K562 (cell line): ENCODE data around the gene WEE1.

ENCODE experiments used
- ARID4B ChIP-seq: sonication (generic); formaldehyde crosslinking; IDR thresholded peaks from 2 replicates; pipeline ENCODE4 v1.8.0; 2022; ENCODE audit warnings: mild to moderate bottlenecking, missing genetic modification reagents
- EHMT2 ChIP-seq: fragments of 450-650 bp; IDR thresholded peaks from 2 replicates; pipeline ENCODE4 v1.6.1; 2018; ENCODE audit warnings: antibody characterized with exemption
- KLF16 ChIP-seq: IDR thresholded peaks from 2 replicates; pipeline ENCODE4 v1.6.1; 2016; ENCODE audit warnings: antibody characterized with exemption
- MYBL2 ChIP-seq, 2 experiments: fragments of 450-650 bp in 1 of 2; sonication (generic) in 1 of 2; formaldehyde crosslinking in 1 of 2; IDR thresholded peaks; 2 replicates each; pipeline versions ENCODE4 v1.6.1 to v1.8.1; 2017 to 2022; ENCODE audit warnings: borderline replicate concordance in 1 of 2, inconsistent platforms in 1 of 2, low read depth in 1 of 2, mild to moderate bottlenecking in 1 of 2, missing genetic modification reagents in 1 of 2, moderate library complexity in 1 of 2
- POLR2A ChIP-seq: fragments of 450-650 bp; conservative IDR thresholded peaks from 2 replicates; pipeline ENCODE4 v1.6.1; 2016
- PPARD ChIP-seq: fragments of 250-450 bp; sonication (Bioruptor Pico); IDR thresholded peaks from 2 replicates; pipeline ENCODE4 v1.8.0; 2022; ENCODE audit warnings: inconsistent platforms, mild to moderate bottlenecking, moderate library complexity
- SUPT5H ChIP-seq: fragments of 450-650 bp; IDR thresholded peaks from 2 replicates; pipeline ENCODE4 v1.6.1; 2016
- TEAD4 ChIP-seq, 2 experiments: sonication (generic) in 1 of 2; formaldehyde crosslinking in 1 of 2; IDR thresholded peaks; 2 replicates each; pipeline versions ENCODE4 v1.6.1 to v1.8.0; 2012 to 2022; ENCODE audit warnings: borderline replicate concordance in 1 of 2, inconsistent platforms in 1 of 2, low read length in 1 of 2, mild to moderate bottlenecking in 1 of 2, missing genetic modification reagents in 1 of 2
- ZFP1 ChIP-seq: fragments of 450-650 bp; formaldehyde crosslinking; IDR thresholded peaks from 2 replicates; pipeline ENCODE4 v1.4.0; 2020; ENCODE audit warnings: mild to moderate bottlenecking, mixed read lengths
- ZNF263 ChIP-seq: sonication (generic); formaldehyde crosslinking; IDR thresholded peaks from 2 replicates; pipeline ENCODE4 v1.8.0; 2022; ENCODE audit warnings: mild to moderate bottlenecking, missing genetic modification reagents, borderline replicate concordance
- ZNF274 ChIP-seq: IDR thresholded peaks from 2 replicates; pipeline ENCODE4 v1.6.1; 2011; ENCODE audit warnings: low read depth, mild to moderate bottlenecking, low read length, moderate library complexity, borderline replicate concordance
- ZNF778 ChIP-seq: fragments of 450-650 bp; formaldehyde crosslinking; IDR thresholded peaks from 2 replicates; pipeline ENCODE4 v1.4.0; 2020; ENCODE audit warnings: mild to moderate bottlenecking, moderate library complexity
- TF ChIP-seq, protein P1 (sequence below), 3 experiments: IDR thresholded peaks in 2 of 3; conservative IDR thresholded peaks in 1 of 3; 2 replicates each; pipeline ENCODE4 v1.5.1; 2011 to 2012; ENCODE audit warnings: low read length in 3 of 3, mild to moderate bottlenecking in 3 of 3, control low read depth in 2 of 3, improper control_type of control experiment in 1 of 3, inconsistent platforms in 1 of 3, low read depth in 1 of 3, mixed read lengths in 1 of 3, moderate library complexity in 1 of 3; ENCODE audit not compliant: insufficient read depth in 2 of 3

DNA sequence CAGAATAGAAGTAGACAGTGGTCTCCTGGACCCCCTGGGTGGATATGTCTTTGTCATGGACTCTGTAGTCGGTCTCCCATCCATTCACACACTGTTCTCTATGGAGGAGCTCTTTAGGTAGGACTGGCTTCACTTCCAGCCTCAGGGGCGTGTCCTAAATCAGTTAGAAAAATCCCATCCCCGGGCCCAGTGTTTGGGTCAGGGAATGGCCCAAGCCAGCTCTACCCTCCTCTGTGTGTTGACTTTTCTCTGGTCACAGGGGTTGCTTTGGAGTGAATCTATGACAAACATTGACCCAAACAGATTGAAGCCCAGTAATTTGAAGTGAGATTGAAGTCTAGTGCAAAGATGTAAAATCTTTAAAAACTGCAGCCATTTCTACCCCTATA is 34.0 kb downstream of the WEE1 start:
- TF ChIP-seq ZFP1 (CRISPR knock-in tag) = no peak
- no peak for TF ChIP-seq ZNF263
- no peak for TF ChIP-seq ZNF274
- no peak for TF ChIP-seq SUPT5H
- TF ChIP-seq PPARD (CRISPR knock-in tag) = no peak
- TF ChIP-seq POLR2A = no peak
- no peak for TF ChIP-seq MYBL2 (IDR thresholded peaks at IDR 0.05; ENCODE audit: low read depth)
- TF ChIP-seq MYBL2 (CRISPR knock-in tag; IDR thresholded peaks at IDR 0.05; ENCODE audit: borderline replicate concordance) = no peak
- TF ChIP-seq EHMT2 = no peak
- TF ChIP-seq ARID4B = no peak
- no peak for TF ChIP-seq KLF16
- no peak for TF ChIP-seq TEAD4 (IDR thresholded peaks at IDR 0.05; ENCODE audit: low read length)
- TF ChIP-seq TEAD4 (CRISPR knock-in tag; IDR thresholded peaks at IDR 0.05; ENCODE audit: borderline replicate concordance) = no peak
- TF ChIP-seq, protein P1, sequence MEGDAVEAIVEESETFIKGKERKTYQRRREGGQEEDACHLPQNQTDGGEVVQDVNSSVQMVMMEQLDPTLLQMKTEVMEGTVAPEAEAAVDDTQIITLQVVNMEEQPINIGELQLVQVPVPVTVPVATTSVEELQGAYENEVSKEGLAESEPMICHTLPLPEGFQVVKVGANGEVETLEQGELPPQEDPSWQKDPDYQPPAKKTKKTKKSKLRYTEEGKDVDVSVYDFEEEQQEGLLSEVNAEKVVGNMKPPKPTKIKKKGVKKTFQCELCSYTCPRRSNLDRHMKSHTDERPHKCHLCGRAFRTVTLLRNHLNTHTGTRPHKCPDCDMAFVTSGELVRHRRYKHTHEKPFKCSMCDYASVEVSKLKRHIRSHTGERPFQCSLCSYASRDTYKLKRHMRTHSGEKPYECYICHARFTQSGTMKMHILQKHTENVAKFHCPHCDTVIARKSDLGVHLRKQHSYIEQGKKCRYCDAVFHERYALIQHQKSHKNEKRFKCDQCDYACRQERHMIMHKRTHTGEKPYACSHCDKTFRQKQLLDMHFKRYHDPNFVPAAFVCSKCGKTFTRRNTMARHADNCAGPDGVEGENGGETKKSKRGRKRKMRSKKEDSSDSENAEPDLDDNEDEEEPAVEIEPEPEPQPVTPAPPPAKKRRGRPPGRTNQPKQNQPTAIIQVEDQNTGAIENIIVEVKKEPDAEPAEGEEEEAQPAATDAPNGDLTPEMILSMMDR (IDR thresholded peaks at IDR 0.05 in 2 of 3, conservative IDR thresholded peaks at IDR 0.05 in 1 of 3; ENCODE audit: insufficient read depth in 2 of 3, low read depth in 1 of 3, low read length in 3 of 3) = no peak
- no peak for TF ChIP-seq ZNF778 (CRISPR knock-in tag)
